GM12878 (cell line): Measurements from ENCODE around the gene COG7.

ENCODE experiments used
- EP300 ChIP-seq, 2 experiments: fragments of 150-350 bp in 1 of 2; IDR thresholded peaks; 2 replicates each; pipeline ENCODE4 v1.6.1; 2011 to 2012; ENCODE audit warnings: low read depth in 2 of 2, low read length in 2 of 2, borderline replicate concordance in 1 of 2, improper control_type of control experiment in 1 of 2, inconsistent platforms in 1 of 2; ENCODE audit not compliant: control insufficient read depth in 1 of 2
- ESRRA ChIP-seq: IDR thresholded peaks from 2 replicates; pipeline ENCODE4 v1.6.1; 2012; ENCODE audit warnings: mild to moderate bottlenecking, low read length, improper control_type of control experiment
- FOXM1 ChIP-seq: IDR thresholded peaks from 2 replicates; pipeline ENCODE4 v1.6.1; 2012; ENCODE audit warnings: low read depth, mild to moderate bottlenecking, inconsistent platforms, low read length, moderate library complexity
- POLR2AphosphoS5 ChIP-seq: IDR thresholded peaks from 2 replicates; pipeline ENCODE4 v1.6.1; 2011; ENCODE audit warnings: mild to moderate bottlenecking, low read length, inconsistent platforms

DNA sequence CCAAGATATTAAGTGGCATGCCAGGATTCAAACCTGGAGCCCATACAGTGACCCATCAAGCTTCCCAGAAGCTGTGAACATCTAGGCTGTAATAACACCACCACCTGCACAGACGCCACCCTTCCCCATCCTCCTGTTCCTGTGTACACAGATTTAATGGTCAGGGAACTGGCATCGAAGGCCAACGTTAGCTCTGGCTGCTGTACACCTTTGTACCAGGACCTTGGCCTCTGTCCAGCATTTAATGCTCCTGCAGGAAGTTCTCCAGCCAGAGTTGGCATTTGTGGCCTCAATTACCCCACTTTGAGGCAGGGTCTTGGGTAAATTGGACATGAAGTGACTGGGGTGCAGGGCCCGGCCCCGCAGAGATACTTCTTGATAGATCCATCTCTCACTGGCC lies 101.6 kb downstream of the COG7 start:
- TF ChIP-seq FOXM1 (no peak), ESRRA (no peak), EP300 (IDR thresholded peaks at IDR 0.05; ENCODE audit: borderline replicate concordance in 1 of 2, control insufficient read depth in 1 of 2, low read depth in 2 of 2, low read length in 2 of 2) (no peak), POLR2AphosphoS5 (no peak)
